ENCODE measurements around the gene SEL1L2.

DNA sequence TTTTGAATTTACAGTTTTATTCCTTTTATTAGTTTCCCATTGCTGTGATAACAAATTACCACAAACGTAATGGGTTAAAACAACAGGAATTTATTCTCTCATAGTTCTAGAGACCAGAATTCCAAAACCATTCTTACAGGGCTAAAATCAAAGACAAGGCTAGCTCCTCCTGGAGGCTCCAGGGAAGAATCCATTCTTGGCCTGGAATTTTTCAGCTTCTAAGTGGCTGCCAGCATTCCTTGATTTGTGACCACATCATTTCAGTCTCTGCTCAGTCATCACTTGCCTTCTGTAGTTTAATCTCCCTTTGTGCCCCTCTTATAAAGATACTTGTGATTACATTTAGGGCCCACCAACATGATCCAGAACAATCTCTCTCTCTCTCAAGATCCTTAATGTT lies 897 bp upstream of the SEL1L2 start:
- TF ChIP-seq, protein P1, sequence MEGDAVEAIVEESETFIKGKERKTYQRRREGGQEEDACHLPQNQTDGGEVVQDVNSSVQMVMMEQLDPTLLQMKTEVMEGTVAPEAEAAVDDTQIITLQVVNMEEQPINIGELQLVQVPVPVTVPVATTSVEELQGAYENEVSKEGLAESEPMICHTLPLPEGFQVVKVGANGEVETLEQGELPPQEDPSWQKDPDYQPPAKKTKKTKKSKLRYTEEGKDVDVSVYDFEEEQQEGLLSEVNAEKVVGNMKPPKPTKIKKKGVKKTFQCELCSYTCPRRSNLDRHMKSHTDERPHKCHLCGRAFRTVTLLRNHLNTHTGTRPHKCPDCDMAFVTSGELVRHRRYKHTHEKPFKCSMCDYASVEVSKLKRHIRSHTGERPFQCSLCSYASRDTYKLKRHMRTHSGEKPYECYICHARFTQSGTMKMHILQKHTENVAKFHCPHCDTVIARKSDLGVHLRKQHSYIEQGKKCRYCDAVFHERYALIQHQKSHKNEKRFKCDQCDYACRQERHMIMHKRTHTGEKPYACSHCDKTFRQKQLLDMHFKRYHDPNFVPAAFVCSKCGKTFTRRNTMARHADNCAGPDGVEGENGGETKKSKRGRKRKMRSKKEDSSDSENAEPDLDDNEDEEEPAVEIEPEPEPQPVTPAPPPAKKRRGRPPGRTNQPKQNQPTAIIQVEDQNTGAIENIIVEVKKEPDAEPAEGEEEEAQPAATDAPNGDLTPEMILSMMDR (IDR thresholded peaks at IDR 0.05) = no peak
- no peak for TF ChIP-seq POLR2AphosphoS5 (IDR thresholded peaks at IDR 0.05)
